ENCODE data around the gene GPR62. TPM values are rescaled to one million over a fixed set of nuclear protein-coding genes. Genes with fewer than 3 reads are reported as not detected.

GPR62 gene
- total and polyA plus RNA-seq, 2 of the 8 experiments (the other 6 are each of a cell fraction or from before 2014, with no cell fraction given) = 0.22 to 0.29 TPM

GRCh38 chr3:51994530-51994929 is 39.3 kb downstream of the GPR62 start:
- no peak overlapping the region for H3K56ac ChIP-seq (replicated peaks; ENCODE audit: insufficient read length, low read depth, low read length)
- WGBS, 2 experiments (ENCODE audit: extremely low coverage in 1 of 2, insufficient coverage in 1 of 2, insufficient read length in 1 of 2, insufficient replicate concordance in 2 of 2, low coverage in 1 of 2, low lambda C conversion rate in 2 of 2, missing lambda C conversion rate in 1 of 2) = 92% methylated on average over 2 of the region's 2 CpGs; no CpG with 5 or more reads in 1 of the 2 experiments
- H4K8ac ChIP-seq (ENCODE audit: extremely low read depth, insufficient read depth, low read length) = 0 out of 2 replicates have a peak overlapping the region, but pooled peaks have one; percentile 7
- ChIA-PET POLR2A (ENCODE audit: partially characterized antibody) (interaction anchor here (0.6 to 25.9 kb wide), 22 partner anchors 8 to 404 kb away, joined by 3 to 923 read pairs (median 8); partner anchors contain the start of genes ABHD14A, ABHD14B, ACY1 and DUSP7), CTCF (ENCODE audit: partially characterized antibody) (interaction anchor here (0.7 to 6.2 kb wide), 8 partner anchors 12 to 1619 kb away, joined by 3 to 46 read pairs (median 6); partner anchors contain the start of genes ABHD14B and ACY1)
- peaks cover 17 to 39% (median 28%) of the 10 kb centered on the region in 4 experiments for H3K36me3 ChIP-seq (ENCODE audit: control insufficient read depth in 2 of 4, insufficient read depth in 4 of 4, low read length in 3 of 4)
- H3K4me3 ChIP-seq (ENCODE audit: extremely low read depth in 1 of 4, insufficient read depth in 2 of 4, low read depth in 3 of 4, low read length in 4 of 4) = peak overlapping the region; percentile 76 to 100 (median 88); a peak in 5 of 8 replicates
- peak overlapping the region; percentile 98; the same call in 1 of the 2 replicates for H2BK5ac ChIP-seq (ENCODE audit: low read depth, low read length)
- H2BK120ac ChIP-seq (replicated peaks; ENCODE audit: low read depth, low read length) = no peak overlapping the region
- peaks cover 0 to 17% of the 10 kb centered on the region in 2 experiments; a peak in 3 of 4 replicates for H3K79me2 ChIP-seq (ENCODE audit: control insufficient read depth in 1 of 2, insufficient read depth in 2 of 2, low read length in 2 of 2)
- H2AK5ac ChIP-seq (ENCODE audit: low read depth, low read length) = peak overlapping the region; percentile 96; the same call in 1 of the 2 replicates
- peaks cover 4 to 20% (median 8%) of the 10 kb centered on the region in 4 experiments; a peak in 5 of 7 replicates for H3K4me1 ChIP-seq (replicated peaks in 1 of 4; ENCODE audit: control insufficient read depth in 3 of 4, insufficient read depth in 4 of 4, low read length in 3 of 4)
- peaks cover 4% of the 10 kb centered on the region for H3K79me1 ChIP-seq (ENCODE audit: low read depth, low read length)
- no peak overlapping the region for H3K14ac ChIP-seq (ENCODE audit: insufficient read length)
- H3K4me2 ChIP-seq (ENCODE audit: insufficient read depth in 1 of 2, low read depth in 2 of 2, low read length in 2 of 2) = peak overlapping the region; percentile 85 to 91
- peak overlapping the region; percentile 9; the same call in 1 of the 2 replicates for H3K27ac ChIP-seq (ENCODE audit: low read depth, low read length)
- peak overlapping the region in 3 of 4 experiments; percentile 97 to 99 (median 99); a peak in 5 of 7 replicates for H3K9ac ChIP-seq (replicated peaks in 1 of 4; ENCODE audit: extremely low read depth in 1 of 4, low read depth in 3 of 4, low read length in 3 of 4)
- no peak overlapping the region for H4K5ac ChIP-seq (ENCODE audit: insufficient read length, low read depth, low read length)
- H3K18ac ChIP-seq (ENCODE audit: extremely low read depth, low read length) = no peak overlapping the region
- no peak overlapping the region for H3K4ac ChIP-seq (replicated peaks; ENCODE audit: insufficient read length, low read depth, low read length)
- no peak overlapping the region for H4K91ac ChIP-seq (replicated peaks; ENCODE audit: insufficient read length, low read length)
- H2BK20ac ChIP-seq (ENCODE audit: low read length) = no peak overlapping the region
- peaks cover 3 to 6% of the 10 kb centered on the region in 2 experiments for H4K20me1 ChIP-seq (replicated peaks in 1 of 2; ENCODE audit: control insufficient read depth in 1 of 2, insufficient read depth in 2 of 2, low read length in 2 of 2)
- no peak overlapping the region for H2AFZ ChIP-seq (ENCODE audit: low read length)
- no peak overlapping the region for H2BK15ac ChIP-seq (ENCODE audit: low read length)
- peak; percentile 70; the same call in 1 of the 2 replicates for TF ChIP-seq POLR2AphosphoS5 (IDR thresholded peaks at IDR 0.05; ENCODE audit: low read depth, low read length)
- peak; percentile 23 for TF ChIP-seq TAF7 (optimal IDR thresholded peaks at IDR 0.05; ENCODE audit: borderline replicate concordance, low read depth, low read length)
- no peak for TF ChIP-seq KDM4A (IDR thresholded peaks at IDR 0.05; ENCODE audit: low read depth, low read length, severe bottlenecking)
- no peaks in the 10 kb centered on the region for H3K9me3 ChIP-seq (ENCODE audit: insufficient read depth in 2 of 2, low read depth in 1 of 2, low read length in 1 of 2)
- peaks cover 5% of the 10 kb centered on the region; the same call in 1 of the 2 replicates for H3K23me2 ChIP-seq (ENCODE audit: low read depth, low read length)
- FAIRE-seq (no peak), DNase-seq (ENCODE audit: low read depth in 1 of 2, low spot score in 2 of 2) (no peak)
- no peak overlapping the region for H3K23ac ChIP-seq (ENCODE audit: insufficient read length)
- H2BK12ac ChIP-seq (ENCODE audit: low read depth, low read length) = no peak overlapping the region; the same call in 1 of the 2 replicates
- no peaks in the 10 kb centered on the region for H3K27me3 ChIP-seq (replicated peaks in 1 of 4; ENCODE audit: control insufficient read depth in 3 of 4, extremely low read depth in 1 of 4, insufficient read depth in 3 of 4, low read length in 3 of 4)

Measured in H1 (cell line).